ENCODE measurements around the gene HBG1.

GRCh38 chr11:5229796-5230195 is 19.9 kb downstream of the HBG1 start:
- TF ChIP-seq CTCF (IDR thresholded peaks at IDR 0.05), result no peak
- no peak for TF ChIP-seq POLR2A (IDR thresholded peaks at IDR 0.05)
